GM18507 (cell line): Measurements from ENCODE around the gene A4GALT.
"Not testable (repeated sequence)": the region's sequence is repeated elsewhere in the genome, so short reads cannot be mapped to it uniquely, and the experiment has no call there.

Source experiments
- DNase-seq: peaks from one replicate; pipeline ENCODE4 v3.0.0; 2011; ENCODE audit warnings: low read depth; ENCODE audit not compliant: insufficient read length; ENCODE audit errors: extremely low spot score
- FAIRE-seq: peaks from 2 replicates; lab custom pipeline; 2011; peaks lifted over from hg19 to GRCh38; lab: Jason Lieb, UNC

Gene A4GALT, protein sequence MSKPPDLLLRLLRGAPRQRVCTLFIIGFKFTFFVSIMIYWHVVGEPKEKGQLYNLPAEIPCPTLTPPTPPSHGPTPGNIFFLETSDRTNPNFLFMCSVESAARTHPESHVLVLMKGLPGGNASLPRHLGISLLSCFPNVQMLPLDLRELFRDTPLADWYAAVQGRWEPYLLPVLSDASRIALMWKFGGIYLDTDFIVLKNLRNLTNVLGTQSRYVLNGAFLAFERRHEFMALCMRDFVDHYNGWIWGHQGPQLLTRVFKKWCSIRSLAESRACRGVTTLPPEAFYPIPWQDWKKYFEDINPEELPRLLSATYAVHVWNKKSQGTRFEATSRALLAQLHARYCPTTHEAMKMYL

DNA sequence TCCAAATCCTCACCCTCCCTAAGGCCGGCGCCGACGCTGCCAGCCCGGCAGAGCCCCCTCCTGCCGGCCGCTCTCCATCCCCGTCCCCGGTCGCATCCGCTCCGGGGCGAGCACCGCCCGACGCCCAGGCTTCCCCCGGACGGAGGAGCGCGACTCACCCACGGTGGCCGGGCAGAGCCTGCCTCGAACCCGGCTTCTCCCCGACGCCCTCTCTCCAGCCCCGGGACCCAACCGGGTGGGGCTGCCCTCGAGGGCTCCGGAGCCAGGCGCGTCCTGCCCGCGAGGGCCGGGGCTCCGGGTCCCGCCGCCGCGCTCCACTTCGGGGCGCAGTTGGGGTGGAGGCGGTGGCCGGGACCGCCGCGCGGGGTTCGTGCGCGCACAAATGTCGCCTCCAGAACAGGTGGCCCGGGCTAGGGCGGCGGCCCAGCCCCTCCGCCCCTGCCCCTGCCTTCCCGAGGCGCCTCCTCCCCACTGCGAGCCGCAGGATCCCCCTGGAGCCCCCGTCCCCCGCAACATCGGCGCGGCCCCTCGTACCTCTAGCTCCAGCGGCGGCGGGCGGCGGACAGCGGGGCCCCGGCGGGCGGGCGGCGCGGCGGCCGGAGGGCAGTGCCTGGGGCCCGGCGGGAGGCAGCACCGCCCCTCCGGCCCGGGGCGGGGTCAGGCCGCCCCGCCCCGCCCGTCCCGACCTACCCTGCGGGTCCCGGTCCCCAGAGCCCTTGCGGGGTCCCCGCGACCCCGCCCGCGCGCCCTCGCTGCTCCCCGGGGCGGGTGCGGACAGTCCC lies at the start of gene A4GALT:
Gene A4GALT (minus strand): TSS at position 608 of the 782 bp plus-strand sequence. CDS start 26,919 bp downstream, outside the sequence.
- no peak for FAIRE-seq

DNA sequence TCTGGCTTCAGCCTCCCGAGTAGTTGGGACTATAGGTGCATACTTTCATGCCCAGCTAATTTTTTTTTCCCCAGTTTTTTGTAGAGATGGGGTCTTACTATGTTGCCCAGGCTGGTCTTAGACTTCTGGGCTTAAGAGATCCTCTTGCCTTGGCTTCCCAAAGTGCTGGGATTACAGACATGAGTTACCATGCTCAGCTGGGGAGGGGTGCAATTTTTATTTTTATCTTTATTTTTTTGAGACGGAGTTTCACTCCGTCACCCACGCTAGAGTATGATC lies 49.7 kb upstream of the A4GALT start:
- DNase-seq (no peak), FAIRE-seq (no peak)

More for the DNA sequence above, at the start of gene A4GALT:
- no peak for DNase-seq

DNA sequence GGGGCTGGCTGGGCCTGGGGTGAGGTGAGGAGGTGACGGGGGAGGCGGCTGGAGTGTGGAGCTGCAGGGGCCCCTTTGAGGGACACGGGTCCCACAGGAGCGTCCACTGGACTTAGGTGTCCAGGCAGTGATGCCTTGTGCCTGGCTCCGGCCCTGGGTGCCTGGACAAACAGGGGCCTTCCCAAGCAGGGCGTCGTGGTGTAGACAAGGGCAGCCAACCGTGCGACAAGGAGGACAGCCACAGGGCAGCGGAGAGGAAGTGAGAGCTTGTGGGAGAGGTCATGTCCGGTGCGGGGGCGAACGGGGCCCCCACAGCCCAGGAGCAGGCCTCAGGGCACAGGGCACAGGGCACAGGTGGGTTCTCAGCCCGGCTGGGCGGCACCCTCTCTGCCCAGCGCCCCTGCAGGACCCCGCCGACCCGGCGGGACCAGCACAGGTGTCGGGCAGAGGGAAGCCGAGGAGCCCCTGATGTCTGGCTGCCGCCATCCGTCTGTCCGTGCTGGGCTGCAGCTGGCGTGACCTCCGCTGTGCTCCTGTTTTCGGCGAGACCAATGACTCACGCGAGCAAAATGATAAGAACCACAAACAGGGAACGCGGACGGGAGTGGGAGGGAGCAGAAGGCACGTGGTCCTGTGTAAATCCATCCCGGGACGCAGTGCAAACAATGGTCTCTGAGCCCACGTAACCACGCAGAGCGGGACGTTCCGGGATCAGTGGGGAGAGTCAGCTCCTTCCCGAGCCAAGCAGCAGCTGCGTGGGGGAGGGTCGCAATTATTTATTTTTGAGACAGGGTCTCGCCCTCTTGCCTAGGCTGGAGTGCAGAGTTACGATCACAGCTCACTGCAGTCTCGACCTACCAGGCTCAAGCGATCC lies 49.1 kb upstream of the A4GALT start:
- DNase-seq (peak; percentile 76), FAIRE-seq (peak; percentile 94)

DNA sequence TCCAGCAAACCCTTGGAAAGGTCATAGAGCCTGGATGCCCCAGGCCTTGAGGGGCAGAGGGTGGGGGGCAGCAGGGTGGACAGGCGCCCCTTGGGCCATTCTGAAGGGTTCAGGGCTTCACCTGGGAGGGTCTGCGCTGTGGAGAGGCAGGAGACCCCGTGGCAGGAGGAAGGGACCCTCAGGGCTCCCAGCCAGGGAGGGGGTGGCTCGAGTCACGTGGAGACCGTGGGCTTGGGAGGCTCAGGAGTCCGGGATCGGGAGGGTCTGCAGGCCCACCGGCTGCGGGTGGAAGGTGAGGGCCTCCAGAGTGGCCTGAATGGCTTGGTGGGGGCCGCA lies 48.5 kb upstream of the A4GALT start:
- no peak for DNase-seq
- no peak for FAIRE-seq

DNA sequence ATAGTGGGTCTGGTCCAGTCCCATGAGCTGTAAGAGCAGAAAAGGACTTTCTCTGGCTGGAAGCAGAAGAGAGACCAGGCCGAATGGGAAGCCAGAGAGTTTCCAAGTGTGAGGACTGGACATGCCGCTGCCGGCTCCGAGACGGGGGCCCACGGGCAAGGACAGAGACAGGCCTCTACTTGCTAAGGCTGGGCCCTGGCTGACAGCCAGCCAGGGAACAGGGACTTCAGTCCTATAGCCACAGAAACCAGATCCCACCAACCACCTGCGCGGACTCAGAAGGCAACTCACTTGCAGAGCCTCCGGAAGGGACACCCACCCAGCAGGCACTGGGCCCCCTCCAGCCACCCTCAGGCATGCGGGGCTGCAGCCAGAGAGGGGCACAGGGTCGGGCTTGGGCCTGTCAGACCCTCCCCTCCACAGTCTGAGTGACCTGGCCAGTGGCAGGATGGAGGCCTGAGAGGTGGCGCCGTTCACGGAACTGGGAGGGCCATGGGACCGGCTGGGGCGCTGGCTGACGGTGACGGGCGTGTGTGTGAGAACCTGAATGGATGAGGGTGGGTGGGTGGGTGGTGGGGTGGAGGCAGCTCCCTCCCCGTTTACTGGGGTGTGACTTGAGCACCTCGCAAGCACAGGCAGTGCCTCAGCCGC lies 47.8 kb upstream of the A4GALT start:
- FAIRE-seq: no peak

DNA sequence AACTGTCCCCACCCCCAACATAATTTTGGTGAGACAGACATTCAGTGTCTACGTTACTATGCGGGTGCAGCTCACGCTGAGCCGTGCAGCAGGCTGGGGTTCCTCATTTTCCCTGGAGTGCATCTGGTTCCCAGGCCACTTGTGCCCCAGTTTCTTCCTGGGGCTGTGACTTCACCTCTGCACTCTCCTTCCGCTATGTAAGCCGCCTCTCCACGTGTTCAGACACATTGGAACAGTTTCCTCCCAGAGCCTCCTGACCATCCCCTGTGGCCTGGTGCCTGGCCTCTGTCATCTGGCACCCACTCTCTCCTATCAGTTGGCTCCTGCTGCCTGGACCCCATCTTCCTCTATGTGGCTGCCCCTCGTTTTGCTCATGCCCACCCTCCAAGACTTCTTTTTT lies 46.2 kb upstream of the A4GALT start:
- no peak for FAIRE-seq
- DNase-seq: no peak

More for the DNA sequence above, 47.8 kb upstream of the A4GALT start:
- no peak for DNase-seq

DNA sequence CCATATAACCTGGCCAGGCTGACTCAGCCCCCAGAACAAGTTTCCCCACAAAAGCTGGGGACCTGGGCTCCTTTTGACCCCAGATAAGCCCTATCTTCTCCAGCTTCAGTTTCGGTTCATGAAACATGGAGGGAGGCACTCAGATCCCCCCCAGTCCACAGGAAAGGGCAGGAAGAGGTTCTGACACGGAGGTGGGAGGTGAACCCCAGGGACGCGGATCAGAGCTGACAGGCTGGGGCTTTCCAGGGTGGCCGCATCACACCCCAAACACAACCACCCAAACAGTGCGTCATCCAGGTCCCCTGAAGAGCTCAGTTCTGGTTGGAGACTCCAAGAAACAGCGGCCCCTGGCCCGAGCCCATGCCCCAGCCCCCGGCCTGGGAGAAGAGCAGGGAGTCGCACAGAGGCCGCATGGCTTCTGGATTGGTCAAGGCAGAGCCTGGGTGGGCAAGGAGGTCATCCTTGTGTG lies 44.3 kb upstream of the A4GALT start:
- DNase-seq: no peak
- peak; percentile 72 for FAIRE-seq

DNA sequence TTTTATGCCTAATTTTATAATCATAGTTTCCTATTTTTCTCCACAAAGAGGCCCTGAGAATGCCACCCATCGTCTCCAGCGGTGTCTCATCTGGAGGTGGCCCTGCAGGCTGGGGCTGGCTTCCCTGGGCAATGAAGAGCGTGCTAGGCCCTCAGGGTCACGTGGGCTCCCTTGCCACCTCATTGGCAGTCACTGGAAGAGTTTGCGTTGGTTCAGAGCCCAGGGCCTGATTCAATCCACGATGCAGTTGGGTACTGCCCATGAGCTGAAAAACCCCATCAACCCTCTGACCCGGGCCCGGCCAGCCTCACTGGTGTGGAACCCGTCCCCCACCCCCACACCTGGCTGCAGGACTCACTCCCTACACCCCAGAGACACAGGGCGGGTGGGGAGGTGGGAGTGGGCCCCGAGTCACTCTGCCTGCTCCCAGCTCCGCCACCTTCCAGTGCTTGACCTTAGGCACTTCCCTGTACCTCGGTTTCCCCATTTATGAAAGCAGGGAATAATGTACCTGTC lies 43.4 kb upstream of the A4GALT start:
- no peak for FAIRE-seq
- DNase-seq: no peak

DNA sequence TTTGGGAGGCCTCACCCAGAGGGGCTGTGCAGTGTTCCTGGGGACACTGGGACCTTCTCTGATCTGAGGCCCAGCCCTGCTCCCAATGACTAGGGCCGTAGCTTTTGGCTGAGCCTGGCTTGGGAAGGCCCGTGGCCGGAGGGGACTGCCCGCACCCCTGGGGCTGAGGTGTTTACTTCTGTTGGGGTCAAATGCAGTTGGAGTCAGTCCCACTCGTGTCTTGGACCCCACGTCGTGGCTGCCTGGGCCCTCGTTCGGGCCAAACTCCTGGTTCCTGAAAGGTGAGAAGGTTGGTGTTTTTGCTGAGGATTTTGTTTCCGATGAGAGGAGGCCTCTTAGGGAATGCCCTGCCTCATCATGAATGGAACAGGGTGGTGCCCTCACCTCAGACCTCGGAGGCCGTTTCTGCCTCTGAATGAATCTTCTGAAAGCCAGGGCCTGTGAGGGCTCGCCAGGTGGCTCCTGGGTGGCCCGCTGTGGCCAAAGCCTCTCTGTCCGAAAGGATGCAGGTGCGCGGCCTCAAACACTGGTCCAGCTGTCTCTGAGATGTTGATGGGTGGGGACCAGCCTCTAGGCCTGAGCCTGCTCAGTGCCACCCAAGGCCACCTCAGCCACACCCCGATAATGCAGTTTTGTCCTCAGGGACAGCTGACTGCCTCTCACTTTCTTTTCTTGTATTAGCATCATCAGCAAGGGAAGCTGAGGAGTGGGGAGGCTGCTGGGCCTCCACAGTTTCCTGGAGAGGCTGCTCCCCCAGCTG lies 40.3 kb upstream of the A4GALT start:
- FAIRE-seq: peak; percentile 74
- DNase-seq: no peak

DNA sequence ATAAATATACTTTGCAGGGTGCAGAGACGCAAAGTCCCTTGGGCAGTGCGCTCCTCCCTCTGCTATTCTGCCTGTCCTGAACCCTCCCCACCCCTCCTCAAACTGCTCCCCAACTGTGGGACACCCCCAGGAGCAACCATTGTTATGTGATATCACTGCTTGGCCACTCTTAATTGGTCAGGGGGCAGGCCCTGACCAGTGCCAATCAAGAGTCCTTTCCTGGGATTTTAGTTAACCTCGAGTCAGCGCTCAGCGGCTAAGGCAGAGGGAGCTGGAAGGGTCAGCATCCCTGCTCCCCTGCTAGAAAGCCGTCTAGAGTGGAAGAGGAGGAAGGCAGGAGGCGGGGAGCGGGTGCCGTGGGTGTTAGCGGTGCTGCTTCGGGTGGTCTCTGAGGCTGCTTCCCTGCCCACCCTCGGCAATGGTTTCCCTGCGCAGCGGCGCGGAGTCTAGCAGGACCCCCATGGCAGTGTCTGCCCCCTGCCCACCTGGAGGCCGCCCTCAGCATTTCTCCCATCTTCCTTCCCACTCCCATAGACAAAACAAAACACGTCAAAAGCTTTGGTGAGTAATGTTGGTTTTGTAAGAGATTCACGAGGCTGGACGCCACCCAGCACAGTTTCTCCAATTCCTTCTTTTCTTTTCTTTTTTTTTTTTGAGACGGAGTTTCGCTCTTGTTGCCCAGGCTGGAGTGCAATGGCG lies 38.4 kb upstream of the A4GALT start:
- FAIRE-seq (no peak), DNase-seq (no peak)

DNA sequence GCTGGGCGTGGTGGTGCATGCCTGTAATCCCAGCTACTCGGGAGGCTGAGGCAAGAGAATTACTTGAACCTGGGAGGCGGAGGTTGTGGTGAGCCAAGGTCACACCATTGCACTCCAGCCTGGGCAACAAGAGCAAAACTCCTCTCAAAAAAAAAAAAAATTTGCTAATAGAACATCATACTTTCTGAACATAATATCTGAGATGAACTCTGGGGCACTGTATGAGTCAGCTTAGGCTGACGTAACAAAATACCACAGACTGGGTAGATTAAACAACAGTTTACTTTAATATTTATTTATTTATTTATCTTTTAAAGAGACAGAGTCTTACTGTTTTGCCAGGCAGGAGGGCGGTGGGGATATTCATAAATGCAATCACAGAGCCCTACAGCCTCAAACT lies 34.9 kb upstream of the A4GALT start:
- DNase-seq: not testable (repeated sequence)

DNA sequence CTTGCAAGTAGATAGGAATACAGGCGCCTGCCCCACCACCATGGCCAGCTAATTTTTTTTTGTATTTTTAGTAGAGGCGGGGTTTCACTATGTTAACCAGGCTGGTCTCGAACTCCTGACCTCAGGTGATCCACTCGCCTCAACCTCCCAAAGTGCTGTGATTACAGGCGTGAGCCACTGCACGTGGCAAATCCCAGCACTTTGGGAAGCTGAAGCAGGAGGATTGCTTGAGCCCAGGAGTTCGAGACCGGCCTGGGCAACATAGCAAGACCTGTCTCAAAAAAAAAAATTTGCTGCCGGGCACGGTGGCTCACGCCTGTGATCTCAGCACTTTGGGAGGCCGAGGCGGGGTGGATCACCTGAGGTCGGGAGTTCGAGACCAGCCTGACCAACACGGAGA lies 34.5 kb upstream of the A4GALT start:
- DNase-seq: not testable (repeated sequence)

More for the DNA sequence above, 34.9 kb upstream of the A4GALT start:
- not testable (repeated sequence) for FAIRE-seq

DNA sequence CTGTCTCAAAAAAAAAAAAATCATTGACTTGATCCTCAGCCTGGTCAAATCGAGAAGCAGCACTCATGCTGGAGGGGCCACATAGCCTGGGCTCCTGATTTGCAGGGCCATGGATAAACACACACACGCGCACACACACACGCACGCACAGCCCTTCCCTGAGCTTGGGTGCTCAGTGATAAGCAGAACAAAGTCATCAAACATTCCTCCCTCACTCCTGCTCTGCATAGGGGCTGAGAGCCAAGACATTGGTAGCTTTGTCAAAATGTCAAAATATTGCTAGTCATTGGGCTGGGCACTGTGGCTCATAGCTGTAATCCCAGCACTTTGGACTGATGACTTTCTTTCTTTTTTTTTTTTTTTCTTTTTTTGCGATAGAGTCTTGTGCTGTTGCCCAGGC lies 34.0 kb upstream of the A4GALT start:
- no peak for FAIRE-seq
- no peak for DNase-seq

More for the DNA sequence above, 34.5 kb upstream of the A4GALT start:
- not testable (repeated sequence) for FAIRE-seq

DNA sequence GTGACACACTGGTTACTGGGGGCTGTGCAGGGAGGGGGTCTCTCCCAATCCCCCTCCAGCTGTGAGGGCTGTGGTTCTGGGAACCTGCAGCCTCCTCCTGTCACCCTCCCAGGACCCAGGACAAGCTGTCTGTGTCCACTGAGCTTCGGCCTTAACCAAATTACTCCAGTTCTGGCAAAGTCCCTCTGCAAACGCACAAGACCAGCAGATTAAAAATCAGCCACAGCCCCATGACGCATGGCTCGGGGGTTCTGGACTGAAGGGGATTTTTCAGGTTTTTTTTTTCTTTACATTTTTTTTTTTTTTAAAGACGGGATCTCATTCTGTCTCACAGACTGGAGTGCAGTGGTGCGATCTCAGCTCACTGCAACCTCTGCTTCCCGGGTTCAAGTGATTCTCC lies 32.2 kb upstream of the A4GALT start:
- no peak for FAIRE-seq

DNA sequence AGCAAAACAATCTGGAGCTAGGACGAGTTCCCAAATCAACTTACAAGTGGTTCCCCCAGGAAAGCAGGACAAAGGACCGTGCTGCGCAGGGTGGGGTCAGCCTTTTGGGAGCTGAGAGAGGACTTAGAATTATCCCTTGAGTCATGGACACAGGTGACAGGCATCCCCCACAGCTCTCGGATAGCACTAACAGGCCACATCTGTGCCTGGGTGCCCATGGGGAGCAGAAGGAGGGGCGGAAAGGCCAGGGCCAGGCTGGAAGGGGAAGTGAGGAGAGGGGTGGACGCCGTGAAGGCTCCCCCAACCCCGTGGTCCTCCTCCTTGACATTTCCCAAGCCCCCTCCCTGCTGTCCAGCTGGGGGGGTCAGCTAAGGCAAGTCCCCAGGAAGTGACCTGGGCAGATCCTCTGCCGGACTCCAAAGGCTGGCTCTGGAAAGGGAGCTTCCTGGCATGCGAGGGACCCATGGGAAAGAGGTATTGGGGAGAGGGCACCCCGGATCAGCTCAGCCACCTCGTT lies 31.6 kb upstream of the A4GALT start:
- DNase-seq (no peak), FAIRE-seq (no peak)

More for the DNA sequence above, 32.2 kb upstream of the A4GALT start:
- no peak for DNase-seq

DNA sequence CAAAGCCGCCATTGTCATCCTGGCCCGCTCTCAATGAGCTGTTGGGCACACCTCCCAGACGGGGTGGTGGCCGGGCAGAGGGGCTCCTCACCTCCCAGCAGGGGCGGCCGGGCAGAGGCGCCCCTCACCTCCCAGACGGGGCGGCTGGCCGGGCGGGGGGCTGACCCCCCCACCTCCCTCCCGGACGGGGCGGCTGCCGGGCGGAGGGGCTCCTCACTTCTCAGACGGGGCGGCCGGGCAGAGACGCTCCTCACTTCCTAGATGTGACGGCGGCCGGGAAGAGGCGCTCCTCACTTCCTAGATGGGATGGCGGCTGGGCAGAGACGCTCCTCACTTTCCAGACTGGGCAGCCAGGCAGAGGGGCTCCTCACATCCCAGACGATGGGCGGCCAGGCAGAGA lies 29.8 kb upstream of the A4GALT start:
- DNase-seq, FAIRE-seq: not testable (repeated sequence)

DNA sequence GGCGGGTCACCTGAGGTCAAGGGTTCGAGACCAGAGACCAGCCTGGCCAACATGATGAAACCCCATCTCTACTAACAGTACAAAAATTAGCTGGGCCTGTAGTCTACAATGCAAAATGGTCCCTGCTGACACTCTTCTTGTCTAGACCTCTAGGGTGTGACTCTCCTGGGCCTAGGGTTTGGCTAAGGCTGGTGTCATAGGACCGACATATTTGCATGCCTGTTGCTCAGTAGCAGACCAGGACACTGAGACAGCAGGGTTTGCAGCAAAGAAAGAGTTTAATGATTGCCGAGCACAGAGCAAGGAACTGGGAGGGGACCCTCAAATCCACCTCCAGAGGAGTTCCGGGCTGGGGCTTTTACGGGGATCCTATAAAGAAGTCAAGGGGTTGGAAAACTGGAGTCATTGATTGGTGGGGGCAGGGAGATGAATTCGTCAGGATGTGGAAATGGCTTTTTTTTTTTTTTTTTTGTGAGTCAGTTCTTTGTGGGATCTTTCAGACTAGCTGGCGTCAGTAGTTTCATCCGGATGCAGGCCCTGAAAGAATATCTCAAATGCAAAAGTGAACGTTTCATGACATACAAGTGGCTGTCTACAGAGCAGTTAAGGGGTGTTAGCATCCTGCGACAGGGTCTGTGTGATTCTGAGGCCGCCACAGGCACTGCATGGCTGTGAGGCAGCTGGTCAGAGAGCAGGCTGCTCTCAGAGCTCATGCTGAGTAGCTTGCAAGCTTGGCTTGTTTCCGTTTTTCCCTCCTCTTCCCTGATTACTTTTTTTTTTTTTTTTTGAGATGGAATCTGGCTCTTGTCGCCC lies 27.2 kb upstream of the A4GALT start:
- FAIRE-seq (no peak), DNase-seq (no peak)
